Measurements from ENCODE around the gene SCML1.

Gene SCML1

DNA sequence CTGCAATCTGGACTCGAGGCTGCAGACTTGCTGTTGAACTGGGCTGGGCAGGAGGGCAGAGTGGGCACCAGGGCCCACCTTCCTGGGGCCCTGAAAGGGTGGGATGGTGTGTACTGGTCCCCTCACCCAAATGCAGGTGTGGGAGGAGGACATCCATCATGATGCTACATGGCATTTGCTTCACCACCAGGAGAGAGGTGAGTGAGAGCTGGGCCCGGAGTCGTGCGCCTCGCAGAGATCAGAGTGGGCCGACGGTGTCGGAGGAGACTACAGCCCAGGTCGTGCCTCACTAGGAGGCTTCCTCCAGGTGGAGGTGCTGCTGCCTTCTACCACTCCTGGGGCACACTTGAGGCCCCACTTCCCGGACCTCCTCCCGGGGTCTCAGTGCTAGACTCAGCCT lies 50.3 kb downstream of the SCML1 start (continued):
- TF ChIP-seq ESRRG (CRISPR knock-in tag; IDR thresholded peaks at IDR 0.05): no peak
- no peak for TF ChIP-seq ZNF565 (CRISPR knock-in tag; conservative IDR thresholded peaks at IDR 0.05; ENCODE audit: low read depth)
- no peak for TF ChIP-seq ZC3H10 (CRISPR knock-in tag; IDR thresholded peaks at IDR 0.05)
- TF ChIP-seq CSDC2 (CRISPR knock-in tag; IDR thresholded peaks at IDR 0.05): no peak

DNA sequence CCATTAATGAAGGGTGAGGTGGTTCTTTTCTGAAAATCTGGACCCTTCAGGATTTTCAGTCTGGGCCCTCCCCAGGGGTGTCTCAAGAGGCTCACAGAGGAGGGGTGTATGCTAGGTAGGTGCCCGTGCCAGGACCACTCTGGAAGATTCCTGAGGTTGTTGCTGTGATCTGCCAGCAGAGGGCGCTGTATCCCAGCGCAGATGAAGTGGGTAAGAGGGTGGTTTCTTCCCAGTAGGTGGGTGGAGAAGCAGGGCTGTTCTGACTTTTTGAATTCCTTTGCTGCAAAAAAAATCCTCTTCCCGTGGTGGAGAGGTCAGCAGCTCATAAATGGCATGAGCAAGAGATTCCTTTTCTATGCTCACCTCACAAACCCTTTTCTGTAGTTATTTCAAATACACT lies 51.1 kb downstream of the SCML1 start:
- TF ChIP-seq, protein P1, sequence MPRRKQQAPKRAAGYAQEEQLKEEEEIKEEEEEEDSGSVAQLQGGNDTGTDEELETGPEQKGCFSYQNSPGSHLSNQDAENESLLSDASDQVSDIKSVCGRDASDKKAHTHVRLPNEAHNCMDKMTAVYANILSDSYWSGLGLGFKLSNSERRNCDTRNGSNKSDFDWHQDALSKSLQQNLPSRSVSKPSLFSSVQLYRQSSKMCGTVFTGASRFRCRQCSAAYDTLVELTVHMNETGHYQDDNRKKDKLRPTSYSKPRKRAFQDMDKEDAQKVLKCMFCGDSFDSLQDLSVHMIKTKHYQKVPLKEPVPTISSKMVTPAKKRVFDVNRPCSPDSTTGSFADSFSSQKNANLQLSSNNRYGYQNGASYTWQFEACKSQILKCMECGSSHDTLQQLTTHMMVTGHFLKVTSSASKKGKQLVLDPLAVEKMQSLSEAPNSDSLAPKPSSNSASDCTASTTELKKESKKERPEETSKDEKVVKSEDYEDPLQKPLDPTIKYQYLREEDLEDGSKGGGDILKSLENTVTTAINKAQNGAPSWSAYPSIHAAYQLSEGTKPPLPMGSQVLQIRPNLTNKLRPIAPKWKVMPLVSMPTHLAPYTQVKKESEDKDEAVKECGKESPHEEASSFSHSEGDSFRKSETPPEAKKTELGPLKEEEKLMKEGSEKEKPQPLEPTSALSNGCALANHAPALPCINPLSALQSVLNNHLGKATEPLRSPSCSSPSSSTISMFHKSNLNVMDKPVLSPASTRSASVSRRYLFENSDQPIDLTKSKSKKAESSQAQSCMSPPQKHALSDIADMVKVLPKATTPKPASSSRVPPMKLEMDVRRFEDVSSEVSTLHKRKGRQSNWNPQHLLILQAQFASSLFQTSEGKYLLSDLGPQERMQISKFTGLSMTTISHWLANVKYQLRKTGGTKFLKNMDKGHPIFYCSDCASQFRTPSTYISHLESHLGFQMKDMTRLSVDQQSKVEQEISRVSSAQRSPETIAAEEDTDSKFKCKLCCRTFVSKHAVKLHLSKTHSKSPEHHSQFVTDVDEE (CRISPR knock-in tag; IDR thresholded peaks at IDR 0.05): no peak
- TF ChIP-seq PPARA (CRISPR knock-in tag; IDR thresholded peaks at IDR 0.05; ENCODE audit: borderline replicate concordance) (no peak), ZFP3 (CRISPR knock-in tag; IDR thresholded peaks at IDR 0.05) (no peak), GLIS3 (CRISPR knock-in tag; IDR thresholded peaks at IDR 0.05) (no peak), ESRRG (CRISPR knock-in tag; IDR thresholded peaks at IDR 0.05) (no peak), TOX (CRISPR knock-in tag; IDR thresholded peaks at IDR 0.05; ENCODE audit: borderline replicate concordance) (no peak)
- TF ChIP-seq, protein P2, sequence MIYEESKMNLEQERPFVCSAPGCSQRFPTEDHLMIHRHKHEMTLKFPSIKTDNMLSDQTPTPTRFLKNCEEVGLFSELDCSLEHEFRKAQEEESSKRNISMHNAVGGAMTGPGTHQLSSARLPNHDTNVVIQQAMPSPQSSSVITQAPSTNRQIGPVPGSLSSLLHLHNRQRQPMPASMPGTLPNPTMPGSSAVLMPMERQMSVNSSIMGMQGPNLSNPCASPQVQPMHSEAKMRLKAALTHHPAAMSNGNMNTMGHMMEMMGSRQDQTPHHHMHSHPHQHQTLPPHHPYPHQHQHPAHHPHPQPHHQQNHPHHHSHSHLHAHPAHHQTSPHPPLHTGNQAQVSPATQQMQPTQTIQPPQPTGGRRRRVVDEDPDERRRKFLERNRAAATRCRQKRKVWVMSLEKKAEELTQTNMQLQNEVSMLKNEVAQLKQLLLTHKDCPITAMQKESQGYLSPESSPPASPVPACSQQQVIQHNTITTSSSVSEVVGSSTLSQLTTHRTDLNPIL (CRISPR knock-in tag; IDR thresholded peaks at IDR 0.05; ENCODE audit: low read depth): no peak
- TF ChIP-seq, protein P3, sequence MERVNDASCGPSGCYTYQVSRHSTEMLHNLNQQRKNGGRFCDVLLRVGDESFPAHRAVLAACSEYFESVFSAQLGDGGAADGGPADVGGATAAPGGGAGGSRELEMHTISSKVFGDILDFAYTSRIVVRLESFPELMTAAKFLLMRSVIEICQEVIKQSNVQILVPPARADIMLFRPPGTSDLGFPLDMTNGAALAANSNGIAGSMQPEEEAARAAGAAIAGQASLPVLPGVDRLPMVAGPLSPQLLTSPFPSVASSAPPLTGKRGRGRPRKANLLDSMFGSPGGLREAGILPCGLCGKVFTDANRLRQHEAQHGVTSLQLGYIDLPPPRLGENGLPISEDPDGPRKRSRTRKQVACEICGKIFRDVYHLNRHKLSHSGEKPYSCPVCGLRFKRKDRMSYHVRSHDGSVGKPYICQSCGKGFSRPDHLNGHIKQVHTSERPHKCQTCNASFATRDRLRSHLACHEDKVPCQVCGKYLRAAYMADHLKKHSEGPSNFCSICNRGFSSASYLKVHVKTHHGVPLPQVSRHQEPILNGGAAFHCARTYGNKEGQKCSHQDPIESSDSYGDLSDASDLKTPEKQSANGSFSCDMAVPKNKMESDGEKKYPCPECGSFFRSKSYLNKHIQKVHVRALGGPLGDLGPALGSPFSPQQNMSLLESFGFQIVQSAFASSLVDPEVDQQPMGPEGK (CRISPR knock-in tag; IDR thresholded peaks at IDR 0.05; ENCODE audit: borderline replicate concordance): no peak
- peak; percentile 90 for ATAC-seq

DNA sequence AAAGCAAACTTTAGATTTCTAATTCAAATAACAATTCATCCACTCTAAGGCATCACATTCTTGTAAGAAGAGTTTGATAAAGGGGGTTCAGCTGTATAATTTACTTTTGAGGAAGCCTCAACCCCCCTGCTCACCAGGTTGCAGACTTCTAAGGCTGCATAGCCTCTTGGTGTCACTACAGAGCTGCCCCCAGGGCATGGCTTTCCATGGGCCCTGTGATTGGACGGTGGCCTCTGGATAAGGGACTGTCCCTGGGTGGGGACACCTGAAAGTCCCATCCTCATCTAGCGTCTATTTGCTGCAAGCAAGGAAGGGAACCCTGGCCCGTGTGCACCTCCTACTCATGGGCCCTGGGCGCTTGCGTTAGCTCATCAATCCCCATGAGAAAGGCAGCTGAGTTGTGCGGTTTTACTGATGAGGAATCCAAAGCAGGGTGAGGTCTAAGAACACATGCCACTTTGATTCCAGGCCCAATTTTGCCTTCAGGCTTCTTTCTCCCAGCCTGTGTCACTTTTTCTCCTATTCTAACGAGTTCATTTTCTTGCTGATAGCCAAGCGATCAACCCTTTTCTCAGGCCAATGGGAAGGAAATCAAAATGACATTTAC lies 51.8 kb downstream of the SCML1 start:
- ATAC-seq: no peak
- TF ChIP-seq ISL1 (CRISPR knock-in tag; IDR thresholded peaks at IDR 0.05): no peak
- TF ChIP-seq RARB (CRISPR knock-in tag; IDR thresholded peaks at IDR 0.05): no peak
- TF ChIP-seq ZNF565 (CRISPR knock-in tag; conservative IDR thresholded peaks at IDR 0.05; ENCODE audit: low read depth): no peak

DNA sequence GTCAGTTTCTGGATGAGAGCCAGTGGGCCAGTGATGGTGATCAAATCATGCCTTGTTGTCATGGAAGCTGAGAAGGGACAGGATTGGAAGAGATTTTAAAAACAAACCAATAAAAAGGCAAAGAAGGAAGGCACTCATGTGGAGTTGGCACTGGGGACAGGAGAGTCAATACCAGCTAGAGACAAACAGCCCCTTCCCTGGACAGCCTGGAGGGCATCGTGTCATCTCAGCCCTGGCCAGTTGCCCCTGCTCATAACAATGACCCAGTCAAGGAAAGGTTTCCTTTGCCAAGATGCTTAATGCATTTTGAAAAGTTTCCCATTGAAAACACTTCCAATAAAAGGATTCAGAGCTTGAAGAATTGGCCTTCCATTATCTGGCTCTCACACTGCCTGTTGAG lies 55.5 kb downstream of the SCML1 start:
- no peak for ATAC-seq
- no peak for TF ChIP-seq BACH2 (CRISPR knock-in tag; IDR thresholded peaks at IDR 0.05; ENCODE audit: borderline replicate concordance)
- no peak for TF ChIP-seq OSR1 (CRISPR knock-in tag; IDR thresholded peaks at IDR 0.05)
- no peak for TF ChIP-seq ISL1 (CRISPR knock-in tag; IDR thresholded peaks at IDR 0.05)
- TF ChIP-seq CSDC2 (CRISPR knock-in tag; IDR thresholded peaks at IDR 0.05): no peak
- no peak for TF ChIP-seq ZNF8 (CRISPR knock-in tag; IDR thresholded peaks at IDR 0.05)
- no peak for TF ChIP-seq ZFP3 (CRISPR knock-in tag; IDR thresholded peaks at IDR 0.05)
- TF ChIP-seq, protein P4, sequence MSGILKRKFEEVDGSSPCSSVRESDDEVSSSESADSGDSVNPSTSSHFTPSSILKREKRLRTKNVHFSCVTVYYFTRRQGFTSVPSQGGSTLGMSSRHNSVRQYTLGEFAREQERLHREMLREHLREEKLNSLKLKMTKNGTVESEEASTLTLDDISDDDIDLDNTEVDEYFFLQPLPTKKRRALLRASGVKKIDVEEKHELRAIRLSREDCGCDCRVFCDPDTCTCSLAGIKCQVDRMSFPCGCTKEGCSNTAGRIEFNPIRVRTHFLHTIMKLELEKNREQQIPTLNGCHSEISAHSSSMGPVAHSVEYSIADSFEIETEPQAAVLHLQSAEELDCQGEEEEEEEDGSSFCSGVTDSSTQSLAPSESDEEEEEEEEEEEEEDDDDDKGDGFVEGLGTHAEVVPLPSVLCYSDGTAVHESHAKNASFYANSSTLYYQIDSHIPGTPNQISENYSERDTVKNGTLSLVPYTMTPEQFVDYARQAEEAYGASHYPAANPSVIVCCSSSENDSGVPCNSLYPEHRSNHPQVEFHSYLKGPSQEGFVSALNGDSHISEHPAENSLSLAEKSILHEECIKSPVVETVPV (CRISPR knock-in tag; IDR thresholded peaks at IDR 0.05): no peak
- TF ChIP-seq SNAI2 (CRISPR knock-in tag; IDR thresholded peaks at IDR 0.05): no peak
- TF ChIP-seq, protein P3 (CRISPR knock-in tag; IDR thresholded peaks at IDR 0.05; ENCODE audit: borderline replicate concordance): no peak
- TF ChIP-seq ZNF565 (CRISPR knock-in tag; conservative IDR thresholded peaks at IDR 0.05; ENCODE audit: low read depth): no peak
- TF ChIP-seq, protein P1 (CRISPR knock-in tag; IDR thresholded peaks at IDR 0.05): no peak
- TF ChIP-seq, protein P2 (CRISPR knock-in tag; IDR thresholded peaks at IDR 0.05; ENCODE audit: low read depth): no peak
- TF ChIP-seq ZNF70 (CRISPR knock-in tag; IDR thresholded peaks at IDR 0.05): no peak
- no peak for TF ChIP-seq RARB (CRISPR knock-in tag; IDR thresholded peaks at IDR 0.05)

Measured in SK-N-SH treated with all-trans-retinoic acid at 6 μM for 48 hours (cell line).